Uterus (tissue), 4 donors: ENCODE measurements around the gene CTXND2. TPM values are rescaled to one million over a fixed set of nuclear protein-coding genes. Genes with fewer than 3 reads are reported as not detected.
"Not testable (repeated sequence)": the region's sequence is repeated elsewhere in the genome, so short reads cannot be mapped to it uniquely, and the experiment has no call there.

ENCODE experiments used
- DNase-seq, 2 donors: peaks; one replicate each; pipeline ENCODE4 v3.0.0-alpha.2; 2019 to 2020
- H3K27ac ChIP-seq, 2 donors: fragments of 200-600 bp; sonication (generic); 1 replicate in 1 of 2; 2 replicates in 1 of 2; pipeline ENCODE4 v1.5.1; 2016 to 2018
- H3K27me3 ChIP-seq, 2 donors: fragments of 200-600 bp; sonication (generic); one replicate each; pipeline ENCODE4 v1.5.1; 2018 to 2019; ENCODE audit warnings: control low read depth in 1 of 2
- H3K36me3 ChIP-seq, 2 donors: fragments of 200-600 bp; sonication (generic); one replicate each; pipeline ENCODE4 v1.5.1; 2019; ENCODE audit warnings: control low read depth in 1 of 2
- H3K4me1 ChIP-seq, 2 donors: fragments of 200-600 bp; sonication (generic); one replicate each; pipeline ENCODE4 v1.5.1; 2018 to 2019; ENCODE audit warnings: control low read depth in 1 of 2
- H3K4me3 ChIP-seq, 2 donors: fragments of 200-600 bp; sonication (generic); 1 replicate in 1 of 2; 2 replicates in 1 of 2; pipeline ENCODE4 v1.5.1; 2018 to 2019; ENCODE audit warnings: mild to moderate bottlenecking in 1 of 2
- H3K9me3 ChIP-seq, 2 donors: fragments of 200-600 bp; sonication (generic); one replicate each; pipeline ENCODE4 v1.5.1; 2019; ENCODE audit warnings: control low read depth in 1 of 2
- POLR2A ChIP-seq, 2 donors: fragments of 450-650 bp; IDR thresholded peaks; one replicate each; pipeline ENCODE4 v1.6.1; 2016; ENCODE audit warnings: antibody characterized with exemption in 2 of 2, mild to moderate bottlenecking in 1 of 2, moderate library complexity in 1 of 2
- intact Hi-C: fragments of 100-400 bp; cut with DNase I; formaldehyde crosslinking; loops from one replicate; pipeline ENCODE4 v1.15.1; 2023; ENCODE audit warnings: low total_unique reads
- total RNA-seq, 4 donors: library from RNA; depleted of rRNA in 3 of 4; stranded (reverse); fragments of >200 nt in 3 of 4; gene quantifications; one replicate each; pipeline versions ENCODE4 v1.1.0 to v1.2.4, GENCODE V29; 2014 to 2023
- TF ChIP-seq, protein P1 (sequence below), 4 experiments: fragments of 200-600 bp in 2 of 4; fragments of 450-650 bp in 2 of 4; sonication (generic) in 2 of 4; IDR thresholded peaks; one replicate each; pipeline ENCODE4 v1.5.1; 2016 to 2019; ENCODE audit warnings: antibody characterized with exemption in 4 of 4, mild to moderate bottlenecking in 2 of 4, moderate library complexity in 1 of 4
- donor health status: DM: yes; HTN: yes; CAD: no.

The CTXND2 gene
- total RNA-seq, 4 donors from 2014 or later: not detected

DNA sequence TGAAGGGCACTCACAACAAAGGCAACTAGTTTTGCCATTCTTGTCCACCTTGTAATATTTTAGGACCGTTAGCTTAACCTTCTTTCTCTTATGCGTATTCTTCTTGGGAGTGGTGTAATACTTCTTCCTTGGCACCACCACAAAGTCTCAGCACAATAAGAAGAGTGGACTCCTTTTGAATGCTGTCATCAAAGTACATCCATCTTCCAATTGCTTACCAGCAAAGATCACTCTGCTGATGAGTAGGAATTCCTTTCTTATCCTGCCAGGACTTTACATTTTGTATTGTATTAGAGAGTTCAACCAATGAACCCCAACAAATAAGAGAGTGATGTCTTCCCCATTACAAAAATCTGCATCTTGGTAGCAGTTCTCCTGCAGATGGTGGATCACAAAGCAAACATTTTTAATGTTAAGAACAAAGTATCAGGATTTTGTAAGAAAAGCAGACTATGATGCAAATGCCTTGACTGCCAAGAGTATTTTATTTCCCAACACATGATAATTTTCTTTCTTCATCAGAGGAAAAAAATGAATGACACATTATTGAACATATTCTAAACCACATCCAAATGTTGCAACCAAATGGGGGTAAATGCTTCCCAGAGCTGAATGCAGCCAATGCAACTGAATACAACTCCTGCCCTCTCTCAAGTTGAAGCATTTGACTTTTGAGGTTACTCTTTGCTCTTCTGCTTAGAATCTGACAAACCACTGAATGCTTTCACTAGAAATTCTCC, 5.4 kb upstream of the CTXND2 start:
- H3K9me3 ChIP-seq: no peaks in the 10 kb centered on the region
- no peak overlapping the region for H3K4me3 ChIP-seq
- DNase-seq: peak in 1 of 2 donors; percentile 35
- no peaks in the 10 kb centered on the region for H3K27me3 ChIP-seq
- H3K27ac ChIP-seq: peak overlapping the region; percentile 66 to 78
- no peaks in the 10 kb centered on the region for H3K4me1 ChIP-seq
- intact Hi-C loops: no loop called here
- H3K36me3 ChIP-seq: no peaks in the 10 kb centered on the region
- TF ChIP-seq POLR2A (IDR thresholded peaks at IDR 0.05): no peak
- TF ChIP-seq, protein P1, sequence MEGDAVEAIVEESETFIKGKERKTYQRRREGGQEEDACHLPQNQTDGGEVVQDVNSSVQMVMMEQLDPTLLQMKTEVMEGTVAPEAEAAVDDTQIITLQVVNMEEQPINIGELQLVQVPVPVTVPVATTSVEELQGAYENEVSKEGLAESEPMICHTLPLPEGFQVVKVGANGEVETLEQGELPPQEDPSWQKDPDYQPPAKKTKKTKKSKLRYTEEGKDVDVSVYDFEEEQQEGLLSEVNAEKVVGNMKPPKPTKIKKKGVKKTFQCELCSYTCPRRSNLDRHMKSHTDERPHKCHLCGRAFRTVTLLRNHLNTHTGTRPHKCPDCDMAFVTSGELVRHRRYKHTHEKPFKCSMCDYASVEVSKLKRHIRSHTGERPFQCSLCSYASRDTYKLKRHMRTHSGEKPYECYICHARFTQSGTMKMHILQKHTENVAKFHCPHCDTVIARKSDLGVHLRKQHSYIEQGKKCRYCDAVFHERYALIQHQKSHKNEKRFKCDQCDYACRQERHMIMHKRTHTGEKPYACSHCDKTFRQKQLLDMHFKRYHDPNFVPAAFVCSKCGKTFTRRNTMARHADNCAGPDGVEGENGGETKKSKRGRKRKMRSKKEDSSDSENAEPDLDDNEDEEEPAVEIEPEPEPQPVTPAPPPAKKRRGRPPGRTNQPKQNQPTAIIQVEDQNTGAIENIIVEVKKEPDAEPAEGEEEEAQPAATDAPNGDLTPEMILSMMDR (IDR thresholded peaks at IDR 0.05): no peak

DNA sequence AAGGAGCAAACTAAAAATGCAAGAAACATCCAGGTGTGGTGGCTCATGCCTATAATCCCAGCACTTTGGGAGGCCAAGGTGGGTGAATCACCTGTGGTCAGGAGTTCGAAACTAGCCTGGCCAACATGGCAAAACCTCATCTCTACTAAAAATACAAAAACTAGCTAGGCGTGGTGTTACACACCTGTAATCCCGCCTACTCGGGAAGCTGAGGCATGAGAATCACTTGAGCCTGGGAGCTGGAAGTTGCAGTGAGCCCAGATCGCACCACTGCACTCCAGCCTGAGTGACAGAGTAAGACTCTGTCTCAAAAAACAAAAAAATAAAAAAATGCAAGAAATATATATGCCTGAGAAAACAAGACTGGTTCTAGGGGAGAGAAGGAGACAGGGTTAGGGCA, 3.8 kb upstream of the CTXND2 start:
- H3K27ac ChIP-seq, H3K4me3 ChIP-seq, intact Hi-C loops, H3K9me3 ChIP-seq, H3K36me3 ChIP-seq, H3K4me1 ChIP-seq, H3K27me3 ChIP-seq, DNase-seq: not testable (repeated sequence)

- no peak for DNase-seq
- Histone ChIP-seq H3K9me3 (no peaks in the 10 kb centered on the region), H3K27ac (no peak overlapping the region), H3K36me3 (no peaks in the 10 kb centered on the region), H3K4me1 (no peaks in the 10 kb centered on the region), H3K4me3 (no peak overlapping the region), H3K27me3 (no peaks in the 10 kb centered on the region)
- TF ChIP-seq, protein P1 (IDR thresholded peaks at IDR 0.05): no peak
- TF ChIP-seq POLR2A (IDR thresholded peaks at IDR 0.05): no peak
- intact Hi-C loops: no loop called here
Measured at GRCh38 chr1:150888727-150889126, 1.8 kb downstream of the CTXND2 start.

GRCh38 chr1:150890033-150890416, 3.1 kb downstream of the CTXND2 start:
- Histone ChIP-seq H3K36me3 (no peaks in the 10 kb centered on the region), H3K27ac (no peak overlapping the region), H3K9me3 (no peaks in the 10 kb centered on the region), H3K4me1 (no peaks in the 10 kb centered on the region), H3K27me3 (no peaks in the 10 kb centered on the region), H3K4me3 (no peak overlapping the region)
- TF ChIP-seq POLR2A (IDR thresholded peaks at IDR 0.05): no peak
- TF ChIP-seq, protein P1 (IDR thresholded peaks at IDR 0.05): no peak
- intact Hi-C loops: no loop called here
- DNase-seq: no peak

DNA sequence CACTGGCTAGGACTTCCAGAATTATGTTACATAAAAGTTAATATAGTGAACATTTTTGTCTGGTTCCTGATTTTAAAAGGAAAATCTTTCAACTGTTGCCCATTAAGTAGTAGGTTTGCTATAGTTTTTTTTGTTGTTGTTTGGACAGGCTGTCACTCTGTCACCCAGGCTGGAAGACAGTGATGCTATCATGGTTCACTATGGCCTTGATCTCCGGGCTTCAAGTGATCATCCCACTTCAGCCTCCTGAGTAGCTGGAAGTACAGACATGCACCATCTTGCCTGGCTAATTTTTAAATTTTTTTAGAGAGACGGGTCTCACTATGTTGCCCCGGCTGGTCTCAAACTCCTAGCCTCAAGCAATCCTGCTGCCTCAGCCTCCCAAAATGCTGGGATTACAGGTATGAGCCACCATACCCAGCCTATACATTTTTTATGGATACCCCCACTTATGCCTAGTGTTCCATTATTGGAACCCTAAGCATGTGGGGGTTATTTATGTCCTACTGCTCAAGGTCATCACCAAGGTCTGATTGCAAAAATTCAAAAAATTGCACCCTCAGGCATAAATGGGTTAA, 6.5 kb downstream of the CTXND2 start:
- no peak for TF ChIP-seq POLR2A (IDR thresholded peaks at IDR 0.05)
- TF ChIP-seq, protein P1 (IDR thresholded peaks at IDR 0.05): no peak
- no peaks in the 10 kb centered on the region for H3K36me3 ChIP-seq

More for the DNA sequence above, 6.5 kb downstream of the CTXND2 start:
- H3K27ac ChIP-seq: no peak overlapping the region
- DNase-seq: no peak
- intact Hi-C loops: no loop called here
- H3K4me1 ChIP-seq: no peaks in the 10 kb centered on the region
- no peak overlapping the region for H3K4me3 ChIP-seq
- no peaks in the 10 kb centered on the region for H3K9me3 ChIP-seq
- no peaks in the 10 kb centered on the region for H3K27me3 ChIP-seq
